SK-MEL-5 (cell line): Measurements from ENCODE around the gene SCAMP2. TPM values are rescaled to one million over a fixed set of nuclear protein-coding genes. Genes with fewer than 3 reads are reported as not detected.
"Not testable (repeated sequence)": the region's sequence is repeated elsewhere in the genome, so short reads cannot be mapped to it uniquely, and the experiment has no call there.

Experiments used
- DNase-seq: peaks from one replicate; pipeline ENCODE4 v3.0.0-alpha.2; 2016; ENCODE audit warnings: low read depth, low spot score
- in situ Hi-C: cut with HindIII; loops from 2 replicates; pipeline ENCODE4 v1.10.0; 2016; ENCODE audit warnings: low sequenced_read_pairs, high pct_unique_total_duplicates, low pct_unique_long_range_greater_than_20kb
- total RNA-seq: library from RNA; depleted of rRNA; stranded (reverse); fragments of >200 nt; shearing (Covaris generic); gene quantifications from 2 replicates; pipeline ENCODE4 v1.2.3, GENCODE V29; 2014

SCAMP2 gene
- total RNA-seq, 1 experiment from 2014 or later, result 14.2 TPM

DNA sequence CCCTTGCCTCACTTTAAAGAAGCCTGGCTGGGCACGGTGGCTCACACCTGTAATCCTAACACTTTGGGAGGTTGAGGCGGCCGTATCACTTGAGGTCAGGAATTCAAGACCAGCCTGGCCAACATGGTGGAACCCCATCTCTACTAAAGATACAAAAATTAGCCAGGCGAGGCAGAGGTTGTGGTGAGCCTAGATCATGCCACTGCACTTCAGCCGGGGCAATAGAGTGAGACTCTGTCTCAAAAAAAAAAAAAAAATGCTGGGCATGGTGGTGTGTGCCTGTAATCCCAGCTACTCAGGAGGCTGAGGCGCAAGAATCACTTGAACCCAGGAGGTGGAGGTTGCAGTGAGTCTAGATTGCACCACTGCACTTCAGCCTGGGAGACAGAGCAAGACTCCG lies 21.2 kb upstream of the SCAMP2 start:
- in situ Hi-C loops, DNase-seq: not testable (repeated sequence)

DNA sequence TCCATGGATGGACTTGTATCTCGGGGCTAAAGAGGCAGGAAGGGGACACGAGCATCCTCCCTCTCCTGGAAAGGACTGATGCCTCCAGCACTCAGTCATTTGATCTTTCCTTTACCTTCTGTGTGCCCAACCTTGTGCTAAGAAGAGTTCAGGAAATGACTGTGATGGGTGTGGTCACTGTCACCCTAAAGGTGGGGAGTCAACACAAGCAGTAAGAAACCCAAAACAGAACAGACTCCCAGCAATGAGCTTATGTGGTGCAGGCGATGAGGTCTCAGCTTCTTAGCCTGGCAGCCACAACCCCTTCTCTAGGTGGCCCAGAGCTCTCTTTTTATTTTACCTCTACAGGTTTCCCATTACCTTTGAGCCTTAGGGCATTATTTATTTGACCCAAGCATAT lies 20.5 kb upstream of the SCAMP2 start:
- in situ Hi-C loops, result no loop called here
- no peak for DNase-seq

DNA sequence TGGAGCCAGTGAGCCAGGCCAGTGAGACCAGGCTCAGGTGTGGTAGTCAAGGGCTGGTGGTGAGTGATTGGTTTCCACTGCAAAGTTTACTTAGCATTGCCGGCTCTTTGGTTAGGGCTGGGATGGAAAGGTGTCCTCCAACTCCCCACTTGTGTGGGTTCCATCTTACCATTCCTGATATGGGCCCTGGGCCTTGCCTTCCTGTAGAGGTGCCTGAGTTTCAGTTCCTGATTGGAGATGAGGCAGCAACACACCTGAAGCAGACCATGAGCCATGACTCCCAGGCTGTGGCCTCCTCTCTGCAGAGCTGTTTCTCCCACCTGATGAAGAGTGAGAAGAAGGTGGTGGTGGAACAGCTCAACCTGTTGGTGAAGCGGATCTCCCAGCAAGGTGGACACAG lies 19.8 kb upstream of the SCAMP2 start:
- DNase-seq, result no peak
- in situ Hi-C loops, result no loop called here

DNA sequence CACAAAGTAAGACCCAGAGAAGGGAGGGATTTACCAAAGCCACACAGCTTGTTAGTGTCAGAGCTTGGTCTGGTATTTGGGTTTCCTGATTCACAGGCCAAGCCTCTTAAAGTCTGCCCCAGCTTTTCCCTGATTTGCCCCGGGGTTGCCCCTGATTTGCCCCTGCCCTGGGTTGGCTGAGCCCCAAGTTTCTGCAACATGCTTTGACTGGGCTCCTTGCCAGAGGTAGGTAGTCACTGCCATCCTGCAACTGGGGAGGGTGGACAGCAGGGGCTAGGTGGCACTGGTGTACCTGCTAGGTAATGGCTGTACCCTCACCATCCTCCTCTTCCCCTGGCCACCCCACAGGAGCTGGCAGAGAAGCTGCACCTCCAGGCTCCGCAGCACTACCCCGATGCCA lies 19.1 kb upstream of the SCAMP2 start:
- DNase-seq, result no peak
- in situ Hi-C loops, result no loop called here

DNA sequence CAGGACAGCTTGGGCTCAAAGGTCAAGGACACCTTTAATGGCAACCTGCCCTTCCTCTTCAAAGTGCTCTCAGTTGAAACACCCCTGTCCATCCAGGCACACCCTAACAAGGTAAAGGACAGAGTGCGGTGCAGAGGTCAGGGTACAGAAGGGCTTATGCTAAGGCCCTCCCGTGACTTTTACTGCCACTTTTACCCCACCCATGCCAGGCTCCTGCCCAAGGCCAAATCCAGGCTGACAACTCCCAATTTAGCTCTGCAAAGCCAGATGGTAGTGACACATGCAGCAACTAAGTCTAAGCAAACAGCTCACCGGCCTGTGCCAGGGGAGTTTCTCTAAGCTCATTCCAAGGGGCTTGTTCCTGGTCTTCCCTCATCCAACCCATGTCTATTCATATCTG lies 18.3 kb upstream of the SCAMP2 start:
- in situ Hi-C loops, result no loop called here
- DNase-seq, result no peak

DNA sequence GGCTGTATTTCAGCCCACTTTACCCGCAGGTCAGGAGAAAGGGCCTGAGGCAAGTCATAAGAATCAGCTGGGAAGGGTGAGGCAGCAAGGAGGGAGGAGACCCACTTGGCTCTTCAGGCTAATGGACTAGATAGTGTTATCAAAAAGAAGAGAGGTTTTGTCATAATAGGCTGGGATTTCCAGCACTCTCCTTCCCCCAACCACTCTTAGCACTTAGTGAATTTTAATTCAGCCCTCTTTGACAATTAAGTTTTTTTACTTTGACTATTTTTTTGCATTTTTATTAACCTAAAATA lies 17.4 kb upstream of the SCAMP2 start:
- no peak for DNase-seq
- in situ Hi-C loops, result no loop called here

DNA sequence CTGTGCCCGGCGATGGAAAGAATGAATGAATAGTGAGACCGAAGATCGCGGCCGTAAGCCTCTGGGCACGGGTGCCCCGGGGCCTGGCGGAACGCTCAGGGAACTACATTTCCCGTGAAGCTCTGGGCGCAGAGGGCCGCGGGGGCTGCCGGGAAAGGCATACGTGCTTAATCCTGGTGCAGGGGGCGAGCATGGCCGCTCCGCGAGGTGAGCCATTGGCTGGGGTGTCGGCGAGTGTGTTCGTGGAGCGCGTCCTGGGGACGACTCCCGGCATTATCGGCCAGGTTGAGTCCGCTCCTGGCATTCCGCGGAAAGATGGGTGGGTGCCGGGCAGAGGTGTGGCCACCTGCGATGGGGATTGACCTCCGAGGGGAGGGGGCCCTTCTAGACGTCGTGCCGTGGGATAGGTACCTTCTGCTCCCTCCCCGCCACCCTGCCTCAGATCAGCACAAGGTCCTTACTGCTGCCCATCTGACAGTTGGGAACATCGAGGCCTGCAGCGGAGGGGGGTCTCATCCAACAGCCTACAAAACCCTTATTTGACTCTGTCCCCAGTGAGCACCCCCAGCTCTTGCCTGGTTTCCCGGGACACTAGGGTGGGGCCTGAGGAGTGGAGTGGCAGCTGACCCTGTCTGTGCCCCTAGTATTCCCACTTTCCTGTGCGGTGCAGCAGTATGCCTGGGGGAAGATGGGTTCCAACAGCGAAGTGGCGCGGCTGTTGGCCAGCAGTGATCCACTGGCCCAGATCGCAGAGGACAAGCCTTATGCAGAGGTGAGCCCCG lies 16.9 kb upstream of the SCAMP2 start, which contains the start of gene MPI:
MPI (plus strand) TSS at position 160 of the 782 bp plus-strand sequence; CDS start at position 192, 32 bp downstream.
- in situ Hi-C loops, result no loop called here
- DNase-seq, result peak; percentile 81

DNA sequence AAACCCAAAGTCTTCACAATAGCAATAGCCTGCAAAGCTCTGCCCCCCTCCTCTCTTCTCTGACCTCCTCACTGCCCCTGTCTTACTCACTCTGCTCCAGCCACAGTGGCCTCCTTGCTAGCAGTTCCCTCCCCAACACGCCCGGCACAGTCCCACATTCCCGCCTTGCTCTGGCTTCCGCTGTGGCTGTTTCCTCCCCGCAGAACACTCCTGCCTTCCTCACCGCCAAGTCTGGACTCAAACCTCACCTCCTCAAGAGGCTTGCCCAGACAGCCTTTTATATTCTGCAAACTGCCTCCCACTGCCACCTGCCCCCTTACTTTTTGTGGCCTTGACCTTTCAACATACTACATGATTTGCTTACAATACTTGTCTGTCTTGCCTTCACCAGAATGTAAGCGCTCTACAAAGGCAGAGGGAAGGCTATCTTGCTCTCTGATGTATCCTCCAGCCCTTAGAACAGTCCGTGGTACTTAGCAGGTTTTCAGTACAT lies 16.3 kb upstream of the SCAMP2 start:
- in situ Hi-C loops, result no loop called here
- no peak for DNase-seq

DNA sequence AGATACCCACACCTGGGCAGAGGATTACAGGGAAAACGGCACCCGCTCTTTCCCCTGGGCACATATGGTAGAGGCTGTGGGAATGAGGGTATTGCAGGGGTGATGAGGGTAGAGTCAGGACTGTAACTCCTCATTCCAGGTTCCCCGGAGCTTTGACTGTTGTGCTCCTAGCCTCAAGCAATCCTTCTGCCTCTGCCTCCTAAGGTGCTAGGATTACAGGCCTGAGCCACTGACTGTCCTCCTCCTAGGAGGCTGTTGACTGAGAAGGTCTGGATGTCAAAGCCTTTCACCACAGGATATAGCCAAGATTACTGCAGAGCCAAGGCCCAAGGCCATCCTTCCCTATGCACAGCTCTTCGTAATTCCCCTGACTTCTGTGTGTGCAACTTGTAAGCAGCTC lies 15.6 kb upstream of the SCAMP2 start:
- in situ Hi-C loops, result no loop called here
- no peak for DNase-seq

DNA sequence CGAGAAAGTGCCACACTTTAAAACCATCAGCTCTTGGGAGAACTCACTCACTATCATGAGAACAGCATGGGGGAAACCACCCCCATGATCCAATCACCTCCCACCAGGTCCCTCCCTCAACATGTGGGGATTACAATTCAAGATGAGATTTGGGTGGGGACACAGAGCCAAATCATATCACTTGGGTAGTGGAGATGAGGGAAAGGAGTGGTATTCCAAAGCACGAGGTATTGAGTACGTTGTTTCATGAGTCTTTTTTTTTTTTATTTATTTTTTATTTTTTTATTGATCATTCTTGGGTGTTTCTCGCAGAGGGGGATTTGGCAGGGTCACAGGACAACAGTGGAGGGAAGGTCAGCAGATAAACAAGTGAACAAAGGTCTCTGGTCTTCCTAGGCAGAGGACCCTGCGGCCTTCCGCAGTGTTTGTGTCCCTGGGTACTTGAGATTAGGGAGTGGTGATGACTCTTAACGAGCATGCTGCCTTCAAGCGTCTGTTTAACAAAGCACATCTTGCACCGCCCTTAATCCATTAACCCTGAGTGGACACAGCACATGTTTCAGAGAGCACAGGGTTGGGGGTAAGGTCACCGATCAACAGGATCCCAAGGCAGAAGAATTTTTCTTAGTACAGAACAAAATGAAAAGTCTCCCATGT lies 14.5 kb upstream of the SCAMP2 start:
- in situ Hi-C loops, DNase-seq: not testable (repeated sequence)

DNA sequence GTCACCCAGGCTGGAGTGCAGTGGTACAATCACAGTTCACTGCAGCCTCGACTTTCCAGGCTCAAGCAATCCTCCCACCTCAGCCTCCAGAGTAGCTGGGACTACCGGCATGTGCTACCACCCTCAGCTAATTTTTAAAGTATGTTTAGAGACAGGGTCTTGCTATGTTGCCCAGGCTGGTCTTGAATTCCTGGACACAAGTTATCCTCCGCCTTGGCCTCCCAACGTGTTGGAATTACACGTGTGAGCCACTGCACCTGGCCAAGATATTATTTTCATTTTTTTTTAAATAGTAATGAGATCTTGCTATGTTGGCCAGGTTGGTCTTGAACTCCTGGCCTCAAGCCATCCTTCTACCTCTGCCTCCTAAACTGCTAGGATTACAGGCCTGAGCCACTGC lies 12.3 kb upstream of the SCAMP2 start:
- no peak for DNase-seq
- in situ Hi-C loops, result no loop called here

DNA sequence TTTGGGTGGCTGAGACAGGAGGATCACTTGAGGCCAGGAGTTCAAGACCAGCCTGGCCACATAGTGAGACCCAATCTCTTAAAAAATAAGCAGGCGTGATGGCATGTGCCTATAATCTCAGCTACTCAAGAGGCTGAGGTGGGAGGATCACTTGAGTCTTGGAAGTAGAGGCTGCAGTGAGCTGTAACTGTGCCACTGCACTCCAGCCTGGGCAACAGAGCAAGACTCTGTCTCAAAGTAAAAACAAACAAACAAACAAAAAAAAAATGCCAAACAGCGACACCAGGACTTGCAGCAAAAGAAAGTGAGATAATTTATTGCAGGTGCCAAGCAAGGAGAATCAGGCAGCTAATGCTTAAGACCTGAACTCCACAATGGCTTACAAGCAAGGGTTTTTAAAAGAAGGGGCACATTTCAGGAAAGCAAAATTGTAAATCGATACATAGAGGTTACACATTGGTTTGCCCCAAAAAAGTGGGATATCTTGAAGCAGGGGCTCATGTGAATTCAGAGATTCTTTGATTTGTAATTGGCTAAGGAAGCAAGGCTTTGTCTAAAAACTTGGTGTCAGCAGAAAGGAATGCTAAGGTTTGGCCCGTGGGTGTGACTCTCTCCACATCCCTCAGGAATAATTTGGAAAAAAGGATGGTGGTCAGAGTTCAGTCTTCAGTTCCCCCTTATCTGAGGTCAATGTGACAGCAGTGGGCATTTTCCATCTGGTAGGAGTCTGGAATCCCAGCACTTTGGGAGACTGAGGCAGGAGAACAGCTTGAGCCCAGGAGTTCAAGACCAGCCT lies 11.5 kb upstream of the SCAMP2 start:
- no peak for DNase-seq
- in situ Hi-C loops, result no loop called here

DNA sequence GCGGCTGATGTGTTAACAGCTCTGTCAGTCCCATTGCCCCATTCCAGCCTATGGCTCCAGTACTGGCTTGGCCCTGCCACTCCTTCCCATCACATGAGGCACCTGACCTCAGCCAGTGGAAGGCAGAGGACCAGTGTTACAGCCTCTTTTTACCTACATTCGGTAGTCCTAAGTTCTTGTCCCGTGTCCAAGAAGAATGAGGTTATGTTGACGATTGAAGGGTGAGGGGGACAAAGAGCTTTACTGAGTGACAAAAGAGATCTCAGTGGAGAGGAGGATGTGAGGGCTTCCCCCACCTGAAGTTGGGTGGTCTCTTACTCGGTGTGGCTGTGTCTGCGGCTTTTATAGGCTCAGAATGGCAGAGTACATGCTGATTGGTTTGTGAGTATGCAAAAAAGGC lies 9.4 kb upstream of the SCAMP2 start:
- DNase-seq, result no peak
- in situ Hi-C loops, result no loop called here

DNA sequence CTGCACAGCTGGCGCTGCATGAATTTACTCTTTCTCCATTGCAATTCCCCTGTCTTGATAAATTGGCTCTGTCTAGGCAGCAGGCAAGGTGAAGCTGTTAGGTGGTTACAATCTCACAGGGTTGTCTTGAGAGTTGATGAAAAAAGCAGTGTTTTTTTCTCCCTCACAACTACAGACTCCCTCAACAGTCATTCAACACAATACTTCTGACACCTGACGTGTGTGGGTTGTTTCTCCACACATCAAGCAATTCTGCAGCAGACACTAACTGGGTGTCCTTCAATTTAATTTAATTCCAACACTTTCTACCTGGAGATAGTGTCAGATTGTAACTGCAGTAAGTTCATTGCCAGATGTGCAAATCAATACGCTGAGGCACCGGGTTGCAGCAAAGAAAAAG lies 5.1 kb upstream of the SCAMP2 start:
- in situ Hi-C loops, result no loop called here
- no peak for DNase-seq

DNA sequence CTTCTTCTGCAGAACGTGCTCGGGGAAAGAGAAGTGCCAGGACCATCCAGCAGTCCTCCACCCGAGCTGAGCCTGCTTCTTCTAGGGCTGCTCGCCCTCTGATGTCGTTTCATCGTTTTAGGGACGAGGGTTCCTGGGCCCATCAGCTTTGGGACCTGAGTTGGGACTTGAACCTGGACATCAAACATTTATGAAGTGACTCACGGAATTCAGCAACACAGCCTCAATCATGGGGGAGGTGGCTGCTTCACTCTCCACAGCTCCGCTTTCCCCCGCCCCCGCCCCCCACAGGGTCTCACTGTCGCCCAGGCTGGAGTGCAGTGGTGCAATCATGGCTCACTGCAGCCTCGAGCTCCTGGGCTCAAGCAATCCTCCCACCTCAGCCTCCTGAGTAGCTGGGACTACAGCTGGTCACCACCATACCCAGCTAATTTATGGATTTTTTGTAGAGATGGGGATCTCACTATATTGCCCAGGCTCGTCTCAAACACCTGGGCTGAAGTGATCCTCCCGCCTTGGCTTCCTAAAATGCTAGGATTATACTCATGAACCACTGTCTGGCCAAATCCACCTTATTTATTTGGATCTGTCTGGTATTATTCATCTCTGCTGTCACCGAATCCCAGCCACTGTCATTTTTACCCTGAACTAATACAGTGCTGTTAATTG lies 725 bp upstream of the SCAMP2 start:
- peak; percentile 26 for DNase-seq
- in situ Hi-C loops, result no loop called here

DNA sequence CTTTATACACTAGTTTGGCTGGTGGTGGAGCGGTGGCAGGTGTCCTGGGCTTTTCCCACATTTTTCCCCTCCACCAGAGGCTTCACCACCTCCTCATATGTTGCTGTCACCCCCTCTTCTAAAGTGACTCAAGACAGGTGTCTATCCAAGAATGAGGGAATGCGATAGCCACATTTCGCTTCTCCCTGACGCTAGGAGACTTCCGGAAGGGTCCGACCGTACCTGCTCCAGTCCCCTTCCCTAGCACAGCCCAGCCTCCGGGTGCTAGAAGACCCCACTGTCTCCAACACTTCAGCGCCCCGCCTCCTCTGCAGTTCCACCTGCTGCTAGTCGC lies 496 bp downstream of the SCAMP2 start:
- in situ Hi-C loops, result no loop called here
- no peak for DNase-seq

DNA sequence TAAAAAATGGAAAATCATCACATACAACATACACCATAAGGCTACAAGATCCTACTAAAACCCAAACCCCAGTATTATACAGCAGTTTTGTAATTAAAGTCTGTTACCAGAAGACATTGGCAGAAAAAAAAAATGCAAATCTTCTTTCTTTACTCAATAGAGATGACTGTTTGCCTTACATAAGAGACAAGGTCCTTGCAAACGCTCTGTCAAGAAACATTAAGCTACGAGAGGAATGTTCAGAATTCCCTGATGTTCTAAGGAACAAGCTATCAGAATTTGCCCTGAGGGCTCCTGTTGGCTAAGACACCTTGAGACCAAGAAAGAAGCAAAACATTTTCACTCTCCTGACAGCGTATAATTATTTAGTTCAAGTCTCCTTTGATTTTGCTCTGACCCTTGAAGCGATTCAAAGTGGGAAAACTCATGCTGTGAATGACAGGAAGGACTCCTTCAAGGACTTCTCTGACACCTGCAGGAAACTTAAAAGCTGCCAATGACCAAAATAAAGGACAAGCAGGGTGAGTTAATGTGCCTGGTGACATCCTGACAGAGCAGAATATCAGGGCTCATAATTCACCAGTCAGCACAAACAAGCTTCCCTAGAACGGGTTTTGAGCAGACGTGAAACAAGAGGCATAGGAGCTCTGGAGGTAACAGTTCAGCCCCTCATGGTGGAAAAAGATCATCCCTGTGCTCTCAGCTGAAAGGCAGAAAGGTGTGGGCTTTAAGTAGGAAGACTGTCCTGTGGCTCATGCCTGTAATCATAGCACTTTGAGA lies 2.5 kb downstream of the SCAMP2 start:
- in situ Hi-C loops, result no loop called here
- DNase-seq, result no peak
